GM18951 (cell line): Measurements from ENCODE around the gene FOXD4L5.
"Not testable (repeated sequence)": the region's sequence is repeated elsewhere in the genome, so short reads cannot be mapped to it uniquely, and the experiment has no call there.

ENCODE experiments used
- in situ Hi-C: fragments of 300-500 bp; cut with MboI; formaldehyde crosslinking; loops from one replicate; pipeline ENCODE4 v1.12.0; 2022; ENCODE audit warnings: low sequenced_read_pairs, mixed read lengths, inconsistent platforms; ENCODE audit not compliant: unreplicated experiment

FOXD4L5 gene

GRCh38 chr9:65285109-65285508 is at the start of gene FOXD4L5:
Gene FOXD4L5 (minus strand): TSS chr9:65285209. CDS start chr9:65284377, 832 bp downstream.
- in situ Hi-C loops: not testable (repeated sequence)

DNA sequence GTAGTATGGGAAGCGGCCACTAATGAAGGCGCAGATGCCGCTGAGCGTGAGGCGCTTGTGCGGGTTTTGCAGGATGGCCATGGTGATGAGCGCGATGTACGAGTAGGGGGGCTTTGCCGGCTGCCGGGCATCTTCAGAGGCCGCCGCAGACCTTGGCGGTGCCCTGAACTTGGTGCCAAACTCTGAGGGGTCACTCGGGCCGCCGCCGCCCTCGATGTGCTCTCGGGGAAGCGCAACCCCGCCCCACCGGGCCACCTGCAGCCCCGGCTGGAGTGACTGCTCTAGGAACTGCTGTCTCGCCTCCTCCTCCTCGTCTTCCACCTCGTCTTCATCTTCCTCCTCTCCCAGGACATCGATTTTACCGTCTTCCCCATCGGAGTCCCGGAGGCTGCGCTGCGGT is 1.1 kb downstream of the FOXD4L5 start:
- in situ Hi-C loops: not testable (repeated sequence)

DNA sequence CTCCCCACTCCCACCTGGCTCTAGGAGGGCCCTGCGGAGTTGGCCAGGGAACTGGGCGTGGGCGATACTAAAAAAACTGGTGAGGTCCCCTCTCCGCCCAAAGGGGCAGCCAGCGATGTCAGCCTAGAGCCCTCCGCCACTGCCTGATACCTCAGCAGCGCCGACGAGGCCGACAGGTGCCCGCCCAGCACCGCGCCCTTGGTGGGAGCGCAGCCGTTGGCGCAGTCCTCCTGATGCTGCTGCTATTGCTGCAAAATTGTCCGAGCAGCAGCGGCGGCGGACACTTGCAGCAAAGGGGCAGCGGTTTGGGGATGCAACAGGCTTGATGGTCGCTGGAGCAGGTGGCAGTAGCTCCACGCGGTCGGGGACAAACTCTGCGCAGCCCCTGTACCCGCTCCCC is 2.0 kb downstream of the FOXD4L5 start:
- in situ Hi-C loops: not testable (repeated sequence)
